Measurements from ENCODE around the gene PROM1. TPM values are rescaled to one million over a fixed set of nuclear protein-coding genes. Genes with fewer than 3 reads are reported as not detected.

PROM1 gene
- total and polyA plus RNA-seq, 2 of the 13 experiments (the other 11 are each of a cell fraction or from before 2014, with no cell fraction given), result 3.9 to 16.4 TPM

GRCh38 chr4:16001484-16001858, 82.4 kb downstream of the PROM1 start (continued):
- TF ChIP-seq ZNF432 (CRISPR knock-in tag; IDR thresholded peaks at IDR 0.05; ENCODE audit: borderline replicate concordance) (no peak), AKNA (CRISPR knock-in tag; IDR thresholded peaks at IDR 0.05; ENCODE audit: borderline replicate concordance) (no peak), SMAD3 (CRISPR knock-in tag; IDR thresholded peaks at IDR 0.05) (no peak), TEAD3 (CRISPR knock-in tag; optimal IDR thresholded peaks at IDR 0.05; ENCODE audit: borderline replicate concordance) (peak; percentile 46), ZNF782 (CRISPR knock-in tag; IDR thresholded peaks at IDR 0.05; ENCODE audit: borderline replicate concordance) (no peak), EHMT2 (IDR thresholded peaks at IDR 0.05; ENCODE audit: borderline replicate concordance, low read depth, low read length) (no peak), ZNF792 (CRISPR knock-in tag; IDR thresholded peaks at IDR 0.05) (no peak), NFE2L2 (IDR thresholded peaks at IDR 0.05; ENCODE audit: low read length) (no peak), ERF (CRISPR knock-in tag; IDR thresholded peaks at IDR 0.05) (no peak), PAF1 (CRISPR knock-in tag; IDR thresholded peaks at IDR 0.05) (no peak), NFRKB (IDR thresholded peaks at IDR 0.05) (no peak), TFDP1 (CRISPR knock-in tag; IDR thresholded peaks at IDR 0.05; ENCODE audit: borderline replicate concordance) (no peak), NFE2 (CRISPR knock-in tag; IDR thresholded peaks at IDR 0.05) (no peak), ZNF496 (CRISPR knock-in tag; IDR thresholded peaks at IDR 0.05; ENCODE audit: insufficient replicate concordance) (no peak), XRCC5 (optimal IDR thresholded peaks at IDR 0.05; ENCODE audit: low read length) (peak; percentile 81), ZNF383 (CRISPR knock-in tag; IDR thresholded peaks at IDR 0.05; ENCODE audit: borderline replicate concordance) (no peak), BORCS8-MEF2B (CRISPR knock-in tag; IDR thresholded peaks at IDR 0.05) (no peak), ZNF547 (CRISPR knock-in tag; IDR thresholded peaks at IDR 0.05) (no peak), ZNF614 (CRISPR knock-in tag; IDR thresholded peaks at IDR 0.05; ENCODE audit: borderline replicate concordance) (no peak), RAD21 (CRISPR knock-in tag; IDR thresholded peaks at IDR 0.05) (peak; percentile 64), ZNF672 (CRISPR knock-in tag; IDR thresholded peaks at IDR 0.05) (no peak)

All from HepG2 (cell line).